GM19043 (cell line): ENCODE data around the gene CCNK.
A peak's percentile ranks its signal among the peaks of the same experiment; 100 is the strongest.

Source experiments
- ATAC-seq: cut with Tn5 transposase; IDR thresholded peaks from one replicate; pipeline ENCODE4 v1.9.1; 2021; ENCODE audit warnings: low read depth; ENCODE audit not compliant: unreplicated experiment

The CCNK gene

GRCh38 chr14:99480917-99481744, at the start of gene CCNK:
TSS of gene CCNK (plus strand) at chr14:99481409. CDS start at chr14:99492678, 11,269 bp downstream.
- ATAC-seq, result peak; percentile 87

GRCh38 chr14:99431986-99432385, 49.2 kb upstream of the CCNK start:
- ATAC-seq, result no peak

GRCh38 chr14:99432485-99432884, 48.7 kb upstream of the CCNK start:
- no peak for ATAC-seq

GRCh38 chr14:99435327-99435726, 45.9 kb upstream of the CCNK start:
- no peak for ATAC-seq

GRCh38 chr14:99436247-99437180, 44.7 kb upstream of the CCNK start:
- ATAC-seq, result no peak

GRCh38 chr14:99437706-99438105, 43.5 kb upstream of the CCNK start:
- ATAC-seq, result no peak

GRCh38 chr14:99440278-99440677, 40.9 kb upstream of the CCNK start:
- ATAC-seq, result no peak

- no peak for ATAC-seq
Measured at GRCh38 chr14:99441157-99441870, 39.9 kb upstream of the CCNK start.

- no peak for ATAC-seq
Measured at GRCh38 chr14:99441918-99442317, 39.3 kb upstream of the CCNK start.

- ATAC-seq, result no peak
Measured at GRCh38 chr14:99445931-99446330, 35.3 kb upstream of the CCNK start.

- ATAC-seq, result no peak
Measured at GRCh38 chr14:99447739-99448138, 33.5 kb upstream of the CCNK start.

GRCh38 chr14:99450266-99450665, 30.9 kb upstream of the CCNK start:
- ATAC-seq, result no peak

GRCh38 chr14:99451234-99451633, 30.0 kb upstream of the CCNK start:
- no peak for ATAC-seq

GRCh38 chr14:99452968-99453367, 28.2 kb upstream of the CCNK start:
- no peak for ATAC-seq

GRCh38 chr14:99454246-99454645, 27.0 kb upstream of the CCNK start:
- no peak for ATAC-seq

- no peak for ATAC-seq
Measured at GRCh38 chr14:99459481-99460100, 21.6 kb upstream of the CCNK start.

- no peak for ATAC-seq
Measured at GRCh38 chr14:99460793-99461192, 20.4 kb upstream of the CCNK start.

- ATAC-seq, result no peak
Measured at GRCh38 chr14:99461411-99462085, 19.7 kb upstream of the CCNK start.

GRCh38 chr14:99462210-99462609, 19.0 kb upstream of the CCNK start:
- no peak for ATAC-seq

GRCh38 chr14:99463974-99464373, 17.2 kb upstream of the CCNK start:
- no peak for ATAC-seq
